ENCODE data around the gene PURA. TPM values are rescaled to one million over a fixed set of nuclear protein-coding genes. Genes with fewer than 3 reads are reported as not detected.
"Not testable (repeated sequence)": the region's sequence is repeated elsewhere in the genome, so short reads cannot be mapped to it uniquely, and the experiment has no call there.

PURA gene
- total RNA-seq, 1 experiment from 2014 or later = 10.2 TPM

- DNase-seq (ENCODE audit: extremely low read depth, low read depth) = not testable (repeated sequence)
Measured at GRCh38 chr5:140154710-140155381, 40.9 kb downstream of the PURA start.

GRCh38 chr5:140157032-140157781 is 43.3 kb downstream of the PURA start:
- peak; percentile 89 for DNase-seq (ENCODE audit: extremely low read depth, low read depth)

GRCh38 chr5:140159014-140159927 is 45.4 kb downstream of the PURA start:
- no peak for DNase-seq (ENCODE audit: extremely low read depth, low read depth)

- DNase-seq (ENCODE audit: extremely low read depth, low read depth) = no peak
Measured at GRCh38 chr5:140162275-140162674, 48.4 kb downstream of the PURA start.

GRCh38 chr5:140162781-140163180 is 48.9 kb downstream of the PURA start:
- no peak for DNase-seq (ENCODE audit: extremely low read depth, low read depth)

GRCh38 chr5:140165101-140165922 is 51.4 kb downstream of the PURA start:
- no peak for DNase-seq (ENCODE audit: extremely low read depth, low read depth)

GRCh38 chr5:140165923-140166270 is 52.0 kb downstream of the PURA start:
- DNase-seq (ENCODE audit: extremely low read depth, low read depth) = no peak

- no peak for DNase-seq (ENCODE audit: extremely low read depth, low read depth)
Measured at GRCh38 chr5:140166911-140167310, 53.0 kb downstream of the PURA start.

- DNase-seq (ENCODE audit: extremely low read depth, low read depth) = no peak
Measured at GRCh38 chr5:140168371-140168770, 54.5 kb downstream of the PURA start.

- DNase-seq (ENCODE audit: extremely low read depth, low read depth) = no peak
Measured at GRCh38 chr5:140169410-140169809, 55.5 kb downstream of the PURA start.

GRCh38 chr5:140172483-140172882 is 58.6 kb downstream of the PURA start:
- DNase-seq (ENCODE audit: extremely low read depth, low read depth) = no peak

GRCh38 chr5:140174014-140174413 is 60.1 kb downstream of the PURA start:
- no peak for DNase-seq (ENCODE audit: extremely low read depth, low read depth)

GRCh38 chr5:140174465-140175366 is 60.8 kb downstream of the PURA start, which contains the start of gene CYSTM1:
CYSTM1 (plus strand) TSS chr5:140175188; CDS start chr5:140194466, 19,278 bp downstream.
- peak; percentile 88 for DNase-seq (ENCODE audit: extremely low read depth, low read depth)

Other genes starting within 250 kb of the PURA start
- gene NRG2, start 70.8 kb upstream of the PURA start, total RNA-seq (2014; rRNA removed; shearing (Covaris generic)) = 3.0 and 3.9 TPM in 2 replicates
- gene IGIP, start 11.8 kb downstream of the PURA start, total RNA-seq (2014; rRNA removed; shearing (Covaris generic)) = 1.8 and 2.6 TPM in 2 replicates
- gene CYSTM1, start 61.1 kb downstream of the PURA start, total RNA-seq (2014; rRNA removed; shearing (Covaris generic)) = 59.7 and 70.1 TPM in 2 replicates
- gene PFDN1, start 189.0 kb downstream of the PURA start, total RNA-seq (2014; rRNA removed; shearing (Covaris generic)) = 84.3 and 90.4 TPM in 2 replicates
- gene HBEGF, start 232.5 kb downstream of the PURA start, total RNA-seq (2014; rRNA removed; shearing (Covaris generic)) = 5.4 and 6.1 TPM in 2 replicates
- not detected in 2 replicates for gene SLC4A9, start 246.1 kb downstream of the PURA start, total RNA-seq (2014; rRNA removed; shearing (Covaris generic))